Measurements from ENCODE around the gene SNX25.
"Not testable (repeated sequence)": the region's sequence is repeated elsewhere in the genome, so short reads cannot be mapped to it uniquely, and the experiment has no call there.

DNA sequence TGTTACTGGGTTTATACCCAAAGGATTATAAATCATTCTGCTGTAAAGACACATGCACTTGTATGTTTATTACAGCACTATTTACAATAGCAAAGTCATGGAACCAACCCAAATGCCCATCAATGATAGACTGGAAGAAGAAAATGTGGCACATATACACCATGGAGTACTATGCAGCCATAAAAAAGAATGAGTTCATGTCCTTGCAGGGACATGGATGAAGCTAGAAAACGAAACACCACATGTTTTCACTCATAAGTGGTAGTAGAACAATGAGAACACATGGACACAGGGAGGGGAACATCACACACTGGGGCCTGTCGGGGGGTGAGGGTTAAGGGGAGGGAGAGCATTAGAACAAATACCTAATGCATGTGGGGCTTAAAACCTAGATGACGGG, 108.1 kb downstream of the SNX25 start:
- TF ChIP-seq, protein P1, sequence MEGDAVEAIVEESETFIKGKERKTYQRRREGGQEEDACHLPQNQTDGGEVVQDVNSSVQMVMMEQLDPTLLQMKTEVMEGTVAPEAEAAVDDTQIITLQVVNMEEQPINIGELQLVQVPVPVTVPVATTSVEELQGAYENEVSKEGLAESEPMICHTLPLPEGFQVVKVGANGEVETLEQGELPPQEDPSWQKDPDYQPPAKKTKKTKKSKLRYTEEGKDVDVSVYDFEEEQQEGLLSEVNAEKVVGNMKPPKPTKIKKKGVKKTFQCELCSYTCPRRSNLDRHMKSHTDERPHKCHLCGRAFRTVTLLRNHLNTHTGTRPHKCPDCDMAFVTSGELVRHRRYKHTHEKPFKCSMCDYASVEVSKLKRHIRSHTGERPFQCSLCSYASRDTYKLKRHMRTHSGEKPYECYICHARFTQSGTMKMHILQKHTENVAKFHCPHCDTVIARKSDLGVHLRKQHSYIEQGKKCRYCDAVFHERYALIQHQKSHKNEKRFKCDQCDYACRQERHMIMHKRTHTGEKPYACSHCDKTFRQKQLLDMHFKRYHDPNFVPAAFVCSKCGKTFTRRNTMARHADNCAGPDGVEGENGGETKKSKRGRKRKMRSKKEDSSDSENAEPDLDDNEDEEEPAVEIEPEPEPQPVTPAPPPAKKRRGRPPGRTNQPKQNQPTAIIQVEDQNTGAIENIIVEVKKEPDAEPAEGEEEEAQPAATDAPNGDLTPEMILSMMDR (IDR thresholded peaks at IDR 0.05), result not testable (repeated sequence)
- TF ChIP-seq POLR2A (IDR thresholded peaks at IDR 0.05), result not testable (repeated sequence)
